ENCODE measurements around the gene KLK13.

- TF ChIP-seq TEAD4 (IDR thresholded peaks at IDR 0.05): no peak
- no peak for TF ChIP-seq CREB1 (IDR thresholded peaks at IDR 0.05; ENCODE audit: low read depth)
- TF ChIP-seq TAF1 (IDR thresholded peaks at IDR 0.05; ENCODE audit: low read depth): no peak
- TF ChIP-seq TCF12 (IDR thresholded peaks at IDR 0.05; ENCODE audit: low read depth): no peak
- TF ChIP-seq MAX (IDR thresholded peaks at IDR 0.05): no peak
- no peak for TF ChIP-seq RAD21 (IDR thresholded peaks at IDR 0.05; ENCODE audit: low read depth)
- TF ChIP-seq EP300 (IDR thresholded peaks at IDR 0.05; ENCODE audit: borderline replicate concordance): no peak
- no peak for TF ChIP-seq EGR1 (IDR thresholded peaks at IDR 0.05)
- TF ChIP-seq CEBPB (IDR thresholded peaks at IDR 0.05): no peak
These were observed 49.1 kb downstream of the KLK13 start for GRCh38 chr19:51015691-51016267.
